GM06990 (cell line): ENCODE results near the gene CCDC142.
"Not testable (repeated sequence)": the region's sequence is repeated elsewhere in the genome, so short reads cannot be mapped to it uniquely, and the experiment has no call there.

Source experiments
- DNase-seq: peaks from one replicate; pipeline ENCODE4 v3.0.0-alpha.2; 2011; ENCODE audit not compliant: insufficient read length; ENCODE audit errors: extremely low read depth
- H3K27me3 ChIP-seq: replicated peaks from 2 replicates; pipeline ENCODE4 v1.6.0; 2011; ENCODE audit warnings: low read length; ENCODE audit not compliant: control insufficient read depth, insufficient read depth
- H3K36me3 ChIP-seq: 2 replicates; pipeline ENCODE4 v1.5.1; 2011; ENCODE audit warnings: low read length; ENCODE audit not compliant: control insufficient read depth, insufficient read depth
- H3K4me3 ChIP-seq: replicated peaks from 2 replicates; pipeline ENCODE4 v1.5.1; 2011; ENCODE audit warnings: low read depth, mild to moderate bottlenecking, control low read depth, low read length
- CTCF ChIP-seq: IDR thresholded peaks from 2 replicates; pipeline ENCODE4 v1.5.1; 2011; ENCODE audit warnings: low read length, control low read depth, mild to moderate bottlenecking, inconsistent platforms; ENCODE audit not compliant: insufficient read depth, poor library complexity, severe bottlenecking

The CCDC142 gene

GRCh38 chr2:74474899-74475298 is 7.9 kb downstream of the CCDC142 start:
- peak; percentile 29 for TF ChIP-seq CTCF
- Histone ChIP-seq H3K27me3 (no peaks in the 10 kb centered on the region), H3K4me3 (no peak overlapping the region), H3K36me3 (peaks cover 8% of the 10 kb centered on the region)
- no peak for DNase-seq

- DNase-seq = no peak
- no peak for TF ChIP-seq CTCF
- no peak overlapping the region for H3K4me3 ChIP-seq
- H3K36me3 ChIP-seq = peaks cover 8% of the 10 kb centered on the region
- H3K27me3 ChIP-seq = no peaks in the 10 kb centered on the region
Measured at GRCh38 chr2:74474481-74474880, 8.3 kb downstream of the CCDC142 start.

DNA sequence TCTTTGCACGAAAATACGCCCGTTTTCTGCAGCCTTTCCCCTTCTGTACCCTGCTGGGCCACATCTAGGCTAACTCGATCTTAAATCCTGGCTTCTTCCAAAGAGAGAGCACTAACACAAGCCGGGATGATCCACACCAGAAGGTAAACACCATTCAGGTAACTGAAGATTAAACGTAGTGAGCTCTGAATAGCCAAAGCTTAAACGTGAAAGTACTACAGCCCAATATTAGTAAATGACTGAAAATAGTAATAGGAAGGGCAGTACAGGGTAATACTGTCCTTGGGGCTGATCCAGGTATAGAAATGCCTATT is 9.9 kb downstream of the CCDC142 start:
- no peak for DNase-seq
- Histone ChIP-seq H3K27me3 (no peaks in the 10 kb centered on the region), H3K36me3 (peaks cover 8% of the 10 kb centered on the region), H3K4me3 (peak overlapping the region; percentile 93)
- TF ChIP-seq CTCF = no peak

GRCh38 chr2:74472086-74472944 is 10.5 kb downstream of the CCDC142 start, which contains the start of gene MRPL53:
Gene MRPL53, minus strand, starts transcription at chr2:74472680. Its CDS starts 20 bp downstream, at chr2:74472660.
- H3K4me3 ChIP-seq = peak within 1 kb of the TSS; percentile 93
- TF ChIP-seq CTCF = no peak
- peak; percentile 93 for DNase-seq

GRCh38 chr2:74471332-74472065 is 11.3 kb downstream of the CCDC142 start:
- no peak for TF ChIP-seq CTCF
- H3K27me3 ChIP-seq = no peaks in the 10 kb centered on the region
- no peak for DNase-seq
- peak overlapping the region; percentile 93 for H3K4me3 ChIP-seq
- H3K36me3 ChIP-seq = peaks cover 6% of the 10 kb centered on the region

More at GRCh38 chr2:74472086-74472944, 10.5 kb downstream of the CCDC142 start, which contains the start of gene MRPL53:
- H3K36me3 ChIP-seq = peaks cover 6% of the 10 kb centered on the region
- no peaks in the 10 kb centered on the region for H3K27me3 ChIP-seq

- H3K27me3 ChIP-seq, DNase-seq, H3K4me3 ChIP-seq, H3K36me3 ChIP-seq: not testable (repeated sequence)
Measured at GRCh38 chr2:74470742-74471141, 12.1 kb downstream of the CCDC142 start.
